Measurements from ENCODE around the gene SYNM.

Gene SYNM

GRCh38 chr15:99105514-99106341, 848 bp downstream of the SYNM start:
- Histone ChIP-seq H3K27me3 (ENCODE audit: control insufficient read depth, low read length) (peaks cover under 1% of the 10 kb centered on the region; the same call in 1 of the 2 replicates), H3K36me3 (ENCODE audit: control insufficient read depth, low read length) (no peaks in the 10 kb centered on the region), H3K4me3 (ENCODE audit: low read length) (no peak overlapping the region), H3K4me1 (ENCODE audit: control insufficient read depth, low read length) (no peaks in the 10 kb centered on the region), H3F3A (ENCODE audit: control insufficient read depth, insufficient read depth) (no peaks in the 10 kb centered on the region), H3K9me2 (replicated peaks; ENCODE audit: control insufficient read depth, low read length) (no peaks in the 10 kb centered on the region), H4K20me1 (ENCODE audit: control insufficient read depth, insufficient read depth, low read depth, low read length) (no peaks in the 10 kb centered on the region), H3K9me3 (ENCODE audit: control insufficient read depth, insufficient read depth, low read length) (no peaks in the 10 kb centered on the region), H3K27ac (ENCODE audit: low read depth, low read length) (no peak overlapping the region), H3K79me2 (ENCODE audit: control insufficient read depth, low read length) (no peaks in the 10 kb centered on the region), H3K4me2 (ENCODE audit: low read length) (no peak overlapping the region)
- TF ChIP-seq, protein P1, sequence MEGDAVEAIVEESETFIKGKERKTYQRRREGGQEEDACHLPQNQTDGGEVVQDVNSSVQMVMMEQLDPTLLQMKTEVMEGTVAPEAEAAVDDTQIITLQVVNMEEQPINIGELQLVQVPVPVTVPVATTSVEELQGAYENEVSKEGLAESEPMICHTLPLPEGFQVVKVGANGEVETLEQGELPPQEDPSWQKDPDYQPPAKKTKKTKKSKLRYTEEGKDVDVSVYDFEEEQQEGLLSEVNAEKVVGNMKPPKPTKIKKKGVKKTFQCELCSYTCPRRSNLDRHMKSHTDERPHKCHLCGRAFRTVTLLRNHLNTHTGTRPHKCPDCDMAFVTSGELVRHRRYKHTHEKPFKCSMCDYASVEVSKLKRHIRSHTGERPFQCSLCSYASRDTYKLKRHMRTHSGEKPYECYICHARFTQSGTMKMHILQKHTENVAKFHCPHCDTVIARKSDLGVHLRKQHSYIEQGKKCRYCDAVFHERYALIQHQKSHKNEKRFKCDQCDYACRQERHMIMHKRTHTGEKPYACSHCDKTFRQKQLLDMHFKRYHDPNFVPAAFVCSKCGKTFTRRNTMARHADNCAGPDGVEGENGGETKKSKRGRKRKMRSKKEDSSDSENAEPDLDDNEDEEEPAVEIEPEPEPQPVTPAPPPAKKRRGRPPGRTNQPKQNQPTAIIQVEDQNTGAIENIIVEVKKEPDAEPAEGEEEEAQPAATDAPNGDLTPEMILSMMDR (IDR thresholded peaks at IDR 0.05; ENCODE audit: low read depth, low read length, poor library complexity, severe bottlenecking) = no peak
- TF ChIP-seq EZH2phosphoT487 (IDR thresholded peaks at IDR 0.05; ENCODE audit: borderline replicate concordance, low read length) = no peak

DNA sequence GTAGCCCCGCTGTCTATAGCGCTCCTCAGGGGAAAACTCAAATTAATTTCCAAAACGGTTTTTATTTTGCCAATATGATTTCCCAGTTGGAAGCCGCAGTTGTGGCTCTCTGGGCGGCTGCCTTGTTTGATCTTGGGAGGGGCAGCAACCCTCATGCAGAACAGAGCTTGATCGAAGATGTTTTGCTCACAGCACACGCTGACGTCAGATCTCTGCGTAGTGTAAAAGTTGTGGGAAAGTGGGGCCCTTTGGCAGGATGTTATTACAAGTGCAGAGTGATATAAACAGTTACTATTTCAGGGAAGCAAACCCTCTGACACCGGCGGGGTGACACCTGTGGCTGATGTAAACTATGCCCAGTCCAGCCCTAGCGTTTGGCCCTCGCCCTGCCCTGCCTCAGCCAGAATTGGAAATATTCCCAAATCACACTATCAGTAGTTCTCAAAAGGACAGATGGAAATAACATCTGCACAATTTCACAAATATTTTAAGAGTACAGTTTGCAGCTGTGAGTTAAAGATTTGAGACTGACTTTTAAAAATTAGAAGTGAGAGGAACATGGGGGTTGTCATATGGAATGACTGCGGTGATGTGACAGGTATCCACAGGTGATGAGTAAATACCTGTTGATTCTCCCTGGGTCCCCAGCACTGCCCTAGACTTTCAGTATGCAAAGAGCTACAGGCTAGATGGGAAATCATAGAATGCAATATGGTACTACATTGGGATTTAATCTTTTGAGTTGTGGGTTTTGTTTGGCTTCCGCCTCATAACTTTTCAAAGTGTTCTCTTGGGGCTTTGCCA, 1.7 kb downstream of the SYNM start:
- TF ChIP-seq, protein P1 (IDR thresholded peaks at IDR 0.05; ENCODE audit: low read depth, low read length, poor library complexity, severe bottlenecking) = no peak
- TF ChIP-seq EZH2phosphoT487 (IDR thresholded peaks at IDR 0.05; ENCODE audit: borderline replicate concordance, low read length) = no peak
- Histone ChIP-seq H3K4me3 (ENCODE audit: low read length) (no peak overlapping the region), H3K9me2 (replicated peaks; ENCODE audit: control insufficient read depth, low read length) (no peaks in the 10 kb centered on the region), H3K79me2 (ENCODE audit: control insufficient read depth, low read length) (no peaks in the 10 kb centered on the region), H3K27ac (ENCODE audit: low read depth, low read length) (no peak overlapping the region), H3K36me3 (ENCODE audit: control insufficient read depth, low read length) (no peaks in the 10 kb centered on the region), H4K20me1 (ENCODE audit: control insufficient read depth, insufficient read depth, low read depth, low read length) (no peaks in the 10 kb centered on the region), H3K4me1 (ENCODE audit: control insufficient read depth, low read length) (no peaks in the 10 kb centered on the region), H3K9me3 (ENCODE audit: control insufficient read depth, insufficient read depth, low read length) (no peaks in the 10 kb centered on the region), H3K27me3 (ENCODE audit: control insufficient read depth, low read length) (no peaks in the 10 kb centered on the region), H3F3A (ENCODE audit: control insufficient read depth, insufficient read depth) (no peaks in the 10 kb centered on the region), H3K4me2 (ENCODE audit: low read length) (no peak overlapping the region)

DNA sequence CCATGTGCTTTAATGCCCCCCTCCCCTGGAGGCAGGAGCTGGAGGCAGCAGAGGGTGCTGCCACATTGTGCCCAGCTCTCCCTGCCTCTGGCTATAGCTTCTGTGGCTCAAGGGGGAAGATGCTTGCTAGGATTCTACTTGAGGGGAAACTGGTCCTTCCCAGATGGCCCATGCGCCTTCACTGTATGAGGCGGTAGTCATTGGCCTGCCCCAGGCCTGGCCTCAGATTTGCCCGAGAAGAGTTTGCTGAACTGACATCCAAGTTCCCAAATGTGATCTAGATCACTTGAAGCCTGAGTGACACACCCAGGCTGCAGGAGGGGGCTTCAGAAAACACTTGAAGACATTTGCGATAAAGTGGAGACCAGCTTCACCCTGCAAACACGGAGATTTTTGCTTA, 4.1 kb downstream of the SYNM start:
- Histone ChIP-seq H3K4me2 (ENCODE audit: low read length) (no peak overlapping the region), H3K36me3 (ENCODE audit: control insufficient read depth, low read length) (no peaks in the 10 kb centered on the region), H3K79me2 (ENCODE audit: control insufficient read depth, low read length) (no peaks in the 10 kb centered on the region), H3K9me3 (ENCODE audit: control insufficient read depth, insufficient read depth, low read length) (no peaks in the 10 kb centered on the region), H3K4me3 (ENCODE audit: low read length) (no peak overlapping the region), H3K27ac (ENCODE audit: low read depth, low read length) (no peak overlapping the region), H4K20me1 (ENCODE audit: control insufficient read depth, insufficient read depth, low read depth, low read length) (no peaks in the 10 kb centered on the region), H3F3A (ENCODE audit: control insufficient read depth, insufficient read depth) (no peaks in the 10 kb centered on the region), H3K9me2 (replicated peaks; ENCODE audit: control insufficient read depth, low read length) (no peaks in the 10 kb centered on the region), H3K4me1 (ENCODE audit: control insufficient read depth, low read length) (no peaks in the 10 kb centered on the region), H3K27me3 (ENCODE audit: control insufficient read depth, low read length) (no peaks in the 10 kb centered on the region)
- no peak for TF ChIP-seq EZH2phosphoT487 (IDR thresholded peaks at IDR 0.05; ENCODE audit: borderline replicate concordance, low read length)
- TF ChIP-seq, protein P1 (IDR thresholded peaks at IDR 0.05; ENCODE audit: low read depth, low read length, poor library complexity, severe bottlenecking) = no peak
